ENCODE results near the gene MTA2. TPM values are rescaled to one million over a fixed set of nuclear protein-coding genes. Genes with fewer than 3 reads are reported as not detected.

MTA2 gene
- total RNA-seq, 4 donors from 2014 or later = 50.9 to 87.4 (median 61.6) TPM

DNA sequence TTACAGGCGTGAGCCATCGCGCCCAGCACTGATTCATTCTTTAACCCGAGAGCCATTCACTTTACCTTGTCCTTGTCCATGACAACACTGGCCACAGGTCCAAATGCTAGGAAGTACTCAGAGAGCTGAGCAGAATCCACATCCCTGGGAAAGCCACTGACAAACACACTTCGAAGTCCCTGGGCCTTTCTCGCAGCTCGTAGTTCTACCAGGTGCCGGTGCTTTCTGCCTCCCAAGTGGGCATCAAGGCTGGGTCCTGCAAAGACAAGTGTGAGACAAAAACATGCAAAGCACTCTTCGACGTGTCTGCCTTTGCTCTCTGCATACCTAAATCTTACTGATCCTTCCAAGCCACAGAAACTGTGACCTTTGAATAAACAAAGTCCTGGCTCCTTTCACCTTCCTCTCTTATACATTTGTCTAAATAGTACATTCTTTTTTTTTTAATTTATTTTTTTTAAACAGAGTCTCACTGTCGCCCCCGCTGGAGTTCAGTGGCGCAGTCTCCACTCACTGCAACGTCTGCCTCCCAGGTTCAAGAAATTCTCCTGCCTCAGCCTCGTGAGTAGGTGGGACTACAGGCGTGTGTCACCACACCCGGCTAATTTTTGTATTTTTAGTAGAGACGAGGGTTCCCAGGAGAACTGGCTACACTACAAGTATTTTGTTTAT, 12.6 kb downstream of the MTA2 start:
- TF ChIP-seq, protein P1, sequence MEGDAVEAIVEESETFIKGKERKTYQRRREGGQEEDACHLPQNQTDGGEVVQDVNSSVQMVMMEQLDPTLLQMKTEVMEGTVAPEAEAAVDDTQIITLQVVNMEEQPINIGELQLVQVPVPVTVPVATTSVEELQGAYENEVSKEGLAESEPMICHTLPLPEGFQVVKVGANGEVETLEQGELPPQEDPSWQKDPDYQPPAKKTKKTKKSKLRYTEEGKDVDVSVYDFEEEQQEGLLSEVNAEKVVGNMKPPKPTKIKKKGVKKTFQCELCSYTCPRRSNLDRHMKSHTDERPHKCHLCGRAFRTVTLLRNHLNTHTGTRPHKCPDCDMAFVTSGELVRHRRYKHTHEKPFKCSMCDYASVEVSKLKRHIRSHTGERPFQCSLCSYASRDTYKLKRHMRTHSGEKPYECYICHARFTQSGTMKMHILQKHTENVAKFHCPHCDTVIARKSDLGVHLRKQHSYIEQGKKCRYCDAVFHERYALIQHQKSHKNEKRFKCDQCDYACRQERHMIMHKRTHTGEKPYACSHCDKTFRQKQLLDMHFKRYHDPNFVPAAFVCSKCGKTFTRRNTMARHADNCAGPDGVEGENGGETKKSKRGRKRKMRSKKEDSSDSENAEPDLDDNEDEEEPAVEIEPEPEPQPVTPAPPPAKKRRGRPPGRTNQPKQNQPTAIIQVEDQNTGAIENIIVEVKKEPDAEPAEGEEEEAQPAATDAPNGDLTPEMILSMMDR (IDR thresholded peaks at IDR 0.05; ENCODE audit: low read depth) = no peak

- TF ChIP-seq, protein P1 (IDR thresholded peaks at IDR 0.05; ENCODE audit: low read depth) = no peak
These were observed 20.5 kb downstream of the MTA2 start for GRCh38 chr11:62580959-62581715.

DNA sequence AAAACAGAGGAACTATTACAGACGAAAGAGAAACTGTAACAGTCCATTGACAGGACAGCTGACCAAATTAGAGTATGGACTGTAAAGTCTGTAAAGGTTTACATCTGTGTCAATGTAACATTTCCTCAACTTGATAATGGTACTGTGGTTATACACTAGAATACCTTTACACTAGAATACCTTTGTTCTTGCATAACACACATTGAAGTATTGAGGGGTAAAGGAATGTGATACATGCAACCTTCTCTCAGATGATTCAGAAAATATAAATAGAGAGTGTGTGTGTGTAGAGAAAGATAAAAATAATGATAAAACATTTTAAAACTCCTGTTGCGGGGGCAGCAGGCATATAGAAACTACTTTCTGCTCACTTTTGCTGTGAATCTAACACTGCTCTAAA, 22.4 kb downstream of the MTA2 start:
- TF ChIP-seq, protein P1 (IDR thresholded peaks at IDR 0.05; ENCODE audit: low read depth) = no peak

- TF ChIP-seq, protein P1 (IDR thresholded peaks at IDR 0.05; ENCODE audit: low read depth) = no peak
These were observed 23.1 kb downstream of the MTA2 start for GRCh38 chr11:62578541-62578940.

- TF ChIP-seq, protein P1 (IDR thresholded peaks at IDR 0.05; ENCODE audit: low read depth) = no peak
These were observed 24.5 kb downstream of the MTA2 start for GRCh38 chr11:62577046-62577714.

DNA sequence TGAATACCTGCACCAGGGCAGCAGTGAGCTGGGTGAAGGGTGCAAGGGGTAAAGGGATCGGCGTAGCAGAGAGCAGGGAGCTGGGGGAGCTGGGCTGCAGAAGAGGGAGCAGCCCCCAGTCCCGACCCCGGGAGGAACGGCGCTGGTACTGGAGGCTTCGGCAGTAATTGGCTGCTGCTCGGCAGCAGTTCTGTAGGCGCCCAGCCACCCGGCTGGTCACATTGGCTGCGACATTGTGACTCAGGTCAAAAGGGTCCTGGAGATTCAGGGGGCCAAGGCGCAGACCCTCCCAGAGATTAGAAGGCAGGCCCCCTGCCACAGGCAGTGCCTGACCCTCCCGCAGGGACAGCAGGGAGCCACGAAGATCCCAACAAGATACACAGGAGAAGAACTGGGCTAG, 25.8 kb downstream of the MTA2 start:
- TF ChIP-seq, protein P1 (IDR thresholded peaks at IDR 0.05; ENCODE audit: low read depth) = no peak

DNA sequence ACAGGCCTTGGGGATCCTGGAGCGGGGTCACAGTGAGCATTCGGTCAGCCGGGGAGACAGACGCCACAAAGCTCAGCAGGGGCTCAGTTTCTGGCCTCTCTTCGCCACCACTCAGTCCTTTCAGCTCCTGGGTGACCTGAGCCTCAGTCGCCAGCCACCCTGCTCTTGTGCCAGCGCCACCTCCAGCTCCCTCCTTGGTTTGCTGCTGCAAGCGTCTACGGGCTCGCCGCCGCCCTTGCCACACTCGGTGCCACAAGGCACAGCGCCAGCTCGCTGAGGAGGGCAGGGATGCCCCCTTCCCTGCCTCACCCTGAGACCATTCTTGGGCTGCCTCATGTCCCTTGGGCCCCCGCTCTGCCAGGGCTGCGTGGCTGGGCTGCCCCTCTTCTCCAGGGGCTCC, 26.5 kb downstream of the MTA2 start:
- TF ChIP-seq, protein P1 (IDR thresholded peaks at IDR 0.05; ENCODE audit: low read depth) = no peak

Data from subcutaneous adipose tissue (tissue), 4 donors.